ENCODE measurements around the gene ABLIM2.

ABLIM2 gene

GRCh38 chr4:8000721-8001491 is 157.7 kb downstream of the ABLIM2 start:
- TF ChIP-seq CTCF (conservative IDR thresholded peaks at IDR 0.05): no peak
- no peak for TF ChIP-seq ZFX (IDR thresholded peaks at IDR 0.05)
- H3K27ac ChIP-seq: no peak overlapping the region

- no peak overlapping the region for H3K27ac ChIP-seq
- TF ChIP-seq ZFX (IDR thresholded peaks at IDR 0.05) (no peak), CTCF (conservative IDR thresholded peaks at IDR 0.05) (no peak)
These were observed 158.4 kb downstream of the ABLIM2 start for GRCh38 chr4:8000247-8000646.

GRCh38 chr4:7999695-8000094 is 158.9 kb downstream of the ABLIM2 start:
- H3K27ac ChIP-seq: no peak overlapping the region
- TF ChIP-seq CTCF (conservative IDR thresholded peaks at IDR 0.05) (no peak), ZFX (IDR thresholded peaks at IDR 0.05) (no peak)

GRCh38 chr4:7999279-7999678 is 159.3 kb downstream of the ABLIM2 start:
- H3K27ac ChIP-seq: no peak overlapping the region
- TF ChIP-seq ZFX (IDR thresholded peaks at IDR 0.05) (no peak), CTCF (conservative IDR thresholded peaks at IDR 0.05) (no peak)

- TF ChIP-seq ZFX (IDR thresholded peaks at IDR 0.05) (no peak), CTCF (conservative IDR thresholded peaks at IDR 0.05) (no peak)
- H3K27ac ChIP-seq: no peak overlapping the region
These were observed 160.2 kb downstream of the ABLIM2 start for GRCh38 chr4:7998447-7998846.

- no peak for TF ChIP-seq ZFX (IDR thresholded peaks at IDR 0.05)
- no peak for TF ChIP-seq CTCF (conservative IDR thresholded peaks at IDR 0.05)
These were observed 162.7 kb downstream of the ABLIM2 start for GRCh38 chr4:7995866-7996265.

GRCh38 chr4:7995135-7995534 is 163.5 kb downstream of the ABLIM2 start:
- TF ChIP-seq ZFX (IDR thresholded peaks at IDR 0.05) (no peak), CTCF (conservative IDR thresholded peaks at IDR 0.05) (no peak)
- no peak overlapping the region for H3K27ac ChIP-seq

More at GRCh38 chr4:7995866-7996265, 162.7 kb downstream of the ABLIM2 start:
- H3K27ac ChIP-seq: no peak overlapping the region

Measured in C4-2B (cell line).